ENCODE measurements around the gene DMBX1.

The DMBX1 gene

DNA sequence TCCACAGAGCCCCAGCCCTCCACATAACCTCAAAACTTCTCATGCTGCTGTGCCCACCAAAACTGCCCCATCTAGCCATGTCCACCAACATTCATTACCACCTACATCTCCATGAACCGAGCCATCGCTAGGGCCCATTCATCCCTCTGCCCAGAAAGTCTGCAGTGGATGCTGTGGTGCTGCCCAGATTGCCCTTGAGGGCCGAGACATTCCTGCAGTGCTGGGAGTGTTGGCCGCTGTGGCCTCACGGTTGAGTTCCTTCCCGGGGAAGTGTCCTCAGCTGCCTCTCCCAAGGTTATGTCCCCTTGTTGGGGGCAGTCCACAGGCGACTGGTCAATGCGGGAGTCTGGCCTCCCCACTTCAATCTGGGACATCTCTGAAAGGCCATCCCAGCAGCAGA is 30.3 kb upstream of the DMBX1 start:
- no peak for DNase-seq (ENCODE audit: low read depth in 2 of 2)

DNA sequence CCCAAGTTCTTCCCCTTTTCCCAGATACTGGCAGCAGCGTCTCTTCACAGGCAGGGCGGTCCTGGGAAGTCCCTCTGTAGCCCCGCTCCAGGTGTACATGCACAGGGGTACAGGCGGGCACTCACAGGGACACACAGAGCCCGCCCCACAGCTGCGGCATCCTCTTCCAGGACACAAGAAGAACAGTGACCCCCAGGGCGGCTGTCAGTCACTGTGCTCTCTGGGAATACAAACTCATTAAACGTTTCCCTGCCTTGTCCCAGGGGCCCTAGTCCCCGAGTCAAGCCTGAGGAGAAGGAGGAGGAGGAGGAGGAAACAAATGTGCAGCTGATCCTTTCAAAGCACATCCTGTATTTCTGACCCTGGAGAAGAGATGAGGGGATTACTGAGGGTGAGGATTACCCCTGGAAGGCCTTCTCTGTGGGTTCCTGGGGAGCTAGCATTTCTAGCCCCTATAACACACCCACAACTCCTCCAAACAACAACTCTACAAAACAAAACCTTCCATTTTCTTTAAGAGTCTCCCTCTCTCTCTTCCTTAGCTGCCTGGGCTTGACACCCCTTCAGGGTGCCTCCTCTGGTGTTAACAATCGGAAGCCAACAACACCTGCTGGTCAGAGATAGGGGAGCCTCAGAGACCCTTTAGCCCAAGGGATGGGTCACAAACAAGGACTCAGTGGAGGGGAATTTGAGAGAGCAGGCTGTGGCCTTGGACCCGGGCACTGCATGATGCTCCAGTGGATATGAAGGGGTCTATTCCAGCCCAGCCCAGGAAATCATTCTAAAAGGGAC is 28.4 kb upstream of the DMBX1 start:
- DNase-seq (ENCODE audit: low read depth in 2 of 2): no peak

DNA sequence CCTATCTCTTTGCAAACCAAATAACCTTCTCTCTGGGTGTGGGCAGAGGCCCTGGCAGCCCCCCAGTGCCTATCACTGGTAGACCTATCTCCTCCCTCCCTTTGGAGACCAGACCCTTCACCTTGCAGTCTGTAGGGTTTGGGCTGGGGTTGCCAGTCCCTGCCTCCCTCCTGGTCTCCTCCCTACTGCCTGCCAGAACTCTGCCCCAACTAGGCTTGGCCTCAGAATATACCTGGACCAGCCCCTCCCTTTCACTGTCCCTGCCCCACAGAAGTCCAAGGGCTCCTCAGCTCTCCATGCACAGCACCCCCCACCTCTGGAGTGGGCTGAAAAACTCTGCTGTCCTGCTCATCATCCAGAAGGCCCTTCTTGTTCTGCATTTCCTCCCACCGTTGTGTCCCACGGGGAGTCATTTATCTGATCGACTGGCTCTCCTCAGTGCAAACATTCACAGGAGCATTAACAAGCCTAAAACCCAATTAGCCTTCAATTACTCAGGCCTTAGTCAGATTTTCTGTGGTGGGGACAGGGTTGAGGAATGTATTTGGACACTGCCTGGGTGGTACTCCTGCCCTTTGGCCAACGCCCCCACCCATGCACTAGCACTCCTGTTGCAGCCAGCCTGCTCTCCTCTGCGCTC is 27.7 kb upstream of the DMBX1 start:
- DNase-seq (ENCODE audit: low read depth in 2 of 2): no peak

DNA sequence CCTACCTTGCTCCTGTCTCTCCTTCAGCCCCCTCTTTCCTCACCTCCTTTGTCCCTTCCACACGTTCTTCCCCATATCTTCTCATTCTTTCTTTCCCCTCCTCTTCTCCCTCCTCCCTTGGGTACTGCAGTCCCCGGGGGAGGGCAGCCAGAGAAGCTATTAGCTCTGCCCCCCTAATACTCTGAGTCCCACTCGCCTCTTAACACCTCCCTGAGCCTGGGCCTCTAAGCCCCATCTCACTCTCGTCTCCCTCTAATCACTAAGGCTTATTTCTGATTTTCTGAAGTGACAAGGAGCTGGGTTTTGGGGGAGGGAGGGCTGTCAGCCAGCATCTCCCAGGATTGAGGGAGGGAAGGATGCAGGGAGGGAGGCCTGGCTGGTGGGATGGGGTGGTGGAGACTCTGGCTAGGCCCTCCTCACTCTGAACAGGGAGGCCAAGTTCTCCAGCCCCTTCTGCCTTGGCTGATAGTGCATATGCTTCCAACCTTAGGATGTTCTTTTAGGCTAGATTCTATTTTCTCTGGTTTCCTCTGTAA is 25.6 kb upstream of the DMBX1 start:
- no peak for DNase-seq (ENCODE audit: low read depth in 2 of 2)

DNA sequence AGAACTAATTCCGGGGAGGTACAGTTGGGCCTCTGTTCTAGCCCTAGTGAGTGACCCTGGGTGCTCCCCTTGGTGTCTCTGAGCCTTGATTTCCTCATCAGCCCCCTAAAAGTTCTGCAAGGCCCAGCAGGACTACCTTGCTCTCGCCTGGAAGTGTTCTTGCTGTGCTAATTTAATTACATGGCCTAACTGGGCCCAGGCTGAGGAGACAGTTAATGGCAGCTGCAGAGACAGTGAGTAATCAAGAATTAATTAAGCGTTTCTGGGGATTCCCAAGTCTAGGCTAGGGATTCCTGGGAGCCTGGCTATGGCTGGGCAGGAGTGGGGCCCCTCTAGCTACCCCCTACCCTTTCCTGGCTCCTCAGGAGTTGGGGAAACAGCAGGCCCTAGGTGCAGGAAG is 24.7 kb upstream of the DMBX1 start:
- DNase-seq (ENCODE audit: low read depth in 2 of 2): no peak

DNA sequence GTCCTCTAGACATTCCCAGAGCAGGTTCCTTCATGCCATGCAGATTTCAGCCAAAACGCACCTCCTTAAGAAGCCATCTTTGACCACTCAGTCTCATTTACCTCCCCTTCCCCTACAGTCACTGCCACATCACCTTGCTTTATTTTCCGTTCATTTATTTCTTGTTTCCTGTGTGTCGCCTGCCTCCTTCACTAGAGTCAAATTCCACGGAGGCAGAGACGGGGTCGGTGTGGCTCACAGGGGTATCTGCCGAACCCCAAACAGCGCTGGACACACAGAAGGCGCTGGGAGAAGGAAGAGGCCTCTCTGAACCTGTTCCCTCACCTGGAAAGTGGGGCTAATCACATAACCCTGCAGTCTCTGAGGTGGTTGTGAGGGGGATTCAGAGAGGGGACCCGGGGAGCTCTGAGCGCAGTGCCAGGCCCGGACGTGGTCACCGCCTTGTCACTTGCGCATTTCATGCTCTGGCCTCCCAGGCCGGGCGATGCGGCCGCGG is 23.6 kb upstream of the DMBX1 start:
- no peak for DNase-seq (ENCODE audit: low read depth in 2 of 2)

DNA sequence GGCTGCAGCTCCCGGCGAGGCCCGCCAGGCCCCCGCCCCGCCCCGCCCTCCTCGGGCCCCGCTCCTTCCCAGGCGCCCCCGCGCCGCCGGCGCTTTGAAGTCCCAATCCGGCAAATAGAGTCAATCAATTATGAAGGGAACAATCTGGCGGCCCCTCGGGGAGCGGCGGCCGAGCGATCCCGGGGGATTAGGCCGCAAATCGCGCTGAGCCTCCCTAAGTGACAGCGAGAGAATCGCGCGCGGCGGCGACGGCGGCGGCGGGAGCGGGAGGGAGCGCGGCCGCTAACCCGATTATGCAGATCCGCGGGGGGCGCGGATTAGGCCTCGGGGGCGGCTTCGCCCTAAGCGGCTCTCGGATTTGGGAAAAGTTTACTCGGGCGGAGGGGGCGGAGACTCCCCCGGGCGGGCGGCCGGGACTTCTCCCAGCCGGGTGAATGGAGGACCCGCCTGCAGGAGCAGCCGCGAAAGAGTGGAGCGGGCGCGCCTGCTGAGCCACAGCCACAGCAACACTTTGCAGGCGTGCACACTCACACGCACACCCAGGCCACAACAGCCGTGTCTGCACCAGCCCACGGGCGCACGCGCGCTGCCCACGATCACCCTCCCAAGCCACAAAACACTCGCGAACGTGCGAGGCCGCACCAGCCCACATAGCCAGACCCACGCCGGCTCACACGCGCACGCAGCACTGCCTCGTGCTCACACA is 23.0 kb upstream of the DMBX1 start:
- DNase-seq (ENCODE audit: low read depth in 2 of 2): no peak

DNA sequence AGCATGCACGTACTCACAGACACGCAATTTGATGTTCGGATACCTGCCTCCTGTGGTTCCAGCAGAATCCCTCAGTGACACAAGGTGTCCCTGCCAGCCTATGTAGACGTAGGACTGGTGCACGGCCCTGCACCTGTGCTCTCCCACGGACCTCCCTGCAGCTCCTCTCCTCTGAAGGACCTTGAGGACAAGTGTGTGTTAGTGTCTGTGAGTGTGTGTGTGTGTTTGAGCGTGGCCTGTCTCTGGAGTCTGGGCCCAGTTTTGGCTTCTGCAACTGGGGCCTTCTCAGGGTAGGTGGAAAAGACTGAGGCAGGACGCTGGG is 22.5 kb upstream of the DMBX1 start:
- no peak for DNase-seq (ENCODE audit: low read depth in 2 of 2)

DNA sequence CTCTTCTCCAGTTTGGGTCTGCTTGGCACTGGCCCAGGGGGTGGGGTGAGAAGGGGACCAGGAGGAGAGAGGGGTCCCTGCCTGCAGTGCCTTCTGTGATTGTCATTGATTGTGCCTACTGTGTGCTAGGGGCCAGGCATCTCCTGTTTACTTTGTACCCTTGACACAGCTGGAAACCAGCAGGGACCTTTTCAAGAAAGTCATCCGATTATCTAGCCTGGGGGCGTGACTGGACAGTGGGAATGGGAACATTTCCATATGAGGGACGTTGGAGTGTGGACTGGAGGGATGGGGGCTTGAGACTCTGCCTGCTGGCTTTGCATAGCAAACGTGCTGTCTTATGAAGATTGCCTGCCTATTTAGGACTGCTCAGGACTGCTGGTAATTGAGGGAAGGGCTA is 19.8 kb upstream of the DMBX1 start:
- DNase-seq (ENCODE audit: low read depth in 2 of 2): no peak

DNA sequence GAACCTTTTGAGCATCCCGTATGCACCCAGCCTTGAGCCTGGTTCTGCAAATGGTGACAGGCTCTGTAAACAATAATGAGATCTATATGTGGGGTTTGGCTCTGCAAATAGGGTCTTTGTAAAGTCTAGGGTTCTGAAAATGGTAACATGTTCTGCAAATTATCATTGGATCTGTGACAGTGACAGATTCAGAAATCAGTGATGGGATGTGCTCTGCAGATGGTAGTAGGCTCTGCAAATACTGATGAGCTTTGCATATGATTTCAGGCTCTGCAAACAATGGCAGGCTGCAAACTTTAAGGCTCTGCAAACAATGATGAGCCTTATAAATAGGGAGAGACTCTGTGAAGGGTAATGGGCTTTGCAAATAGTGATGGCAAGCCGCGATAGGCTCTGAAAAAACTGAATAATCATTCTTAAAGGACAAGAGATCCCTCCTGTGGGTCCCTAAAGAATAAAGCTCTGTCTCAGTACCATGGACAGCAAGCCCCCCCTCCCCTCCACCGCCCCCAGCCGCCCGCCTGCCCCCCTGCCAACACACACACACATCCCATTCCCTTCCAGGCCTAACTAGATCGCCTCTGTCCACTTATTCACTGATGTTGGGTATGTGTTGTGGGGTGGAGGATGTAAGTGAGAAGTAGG is 17.7 kb upstream of the DMBX1 start:
- DNase-seq (ENCODE audit: low read depth in 2 of 2): no peak

DNA sequence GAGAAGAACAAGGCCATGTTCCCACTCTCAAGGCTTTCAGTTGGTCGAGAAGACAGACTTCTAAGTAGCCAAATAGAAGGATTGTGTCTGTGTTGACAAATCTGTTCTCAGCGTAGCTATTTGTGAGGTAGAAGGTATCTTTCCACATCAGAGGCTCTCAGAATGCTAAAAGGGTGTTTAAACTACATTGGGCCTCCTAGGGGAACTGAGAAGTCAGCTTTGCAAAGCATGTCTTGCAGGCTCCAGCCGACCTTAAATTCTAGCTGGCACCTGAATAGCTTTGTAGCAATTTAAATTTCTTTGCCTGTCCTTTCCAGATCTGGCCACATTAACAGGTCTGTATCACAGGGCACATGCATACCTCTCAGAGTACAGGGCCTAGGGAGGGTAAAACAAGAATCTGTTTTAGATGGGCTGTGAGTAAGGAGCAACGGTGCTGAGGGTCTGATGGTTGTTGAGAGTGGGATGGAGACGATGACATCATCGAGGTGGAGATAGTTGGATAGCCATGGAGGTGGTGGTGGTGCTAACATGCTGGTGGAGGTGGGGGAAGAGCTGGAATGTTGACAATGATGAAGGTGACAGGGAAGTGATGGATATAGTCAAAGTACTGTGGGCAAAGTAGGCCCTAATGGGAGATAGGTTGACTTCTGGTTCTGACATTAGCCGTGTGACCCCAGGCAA is 17.0 kb upstream of the DMBX1 start:
- no peak for DNase-seq (ENCODE audit: low read depth in 2 of 2)

DNA sequence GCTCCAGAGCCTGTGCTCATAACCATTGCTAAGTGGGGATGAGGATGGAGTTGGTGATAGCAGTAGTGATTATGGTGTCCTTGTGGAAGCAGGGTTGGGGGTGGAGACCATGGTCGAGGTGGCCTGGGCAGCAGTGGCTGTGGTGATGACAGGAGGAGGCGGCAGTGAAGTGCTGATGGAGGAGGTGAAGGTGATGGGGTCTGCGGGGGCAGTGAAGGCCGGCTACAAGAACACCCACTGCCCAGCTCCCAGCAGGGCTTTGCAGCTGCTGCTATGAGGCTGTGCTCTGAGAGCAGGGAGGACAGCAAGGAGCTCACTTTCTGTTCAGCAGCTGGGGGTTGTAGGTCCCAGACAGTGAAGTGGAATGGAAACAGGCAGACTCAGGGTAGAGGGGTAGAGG is 15.6 kb upstream of the DMBX1 start:
- DNase-seq (ENCODE audit: low read depth in 2 of 2): no peak

DNA sequence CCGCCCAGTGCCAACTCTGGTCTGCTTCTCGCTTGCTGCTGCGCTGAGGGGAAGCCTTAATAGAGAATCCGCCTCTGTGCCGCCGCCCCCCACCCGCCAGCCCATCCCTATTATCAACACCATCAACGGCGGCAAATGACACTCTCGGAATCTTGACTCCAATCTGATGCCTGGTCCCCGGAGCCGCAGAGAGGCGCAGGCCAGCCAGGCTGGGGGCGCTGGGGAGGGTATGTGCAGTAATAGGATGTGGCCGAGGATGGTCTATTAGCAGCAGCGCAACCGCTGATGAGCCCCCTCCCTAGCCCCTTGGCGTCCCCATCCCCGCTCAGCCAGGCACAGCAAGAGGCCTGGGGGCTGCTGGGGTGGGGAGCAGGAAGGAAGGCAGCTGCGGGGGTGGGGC is 15.1 kb upstream of the DMBX1 start:
- DNase-seq (ENCODE audit: low read depth in 2 of 2): no peak

DNA sequence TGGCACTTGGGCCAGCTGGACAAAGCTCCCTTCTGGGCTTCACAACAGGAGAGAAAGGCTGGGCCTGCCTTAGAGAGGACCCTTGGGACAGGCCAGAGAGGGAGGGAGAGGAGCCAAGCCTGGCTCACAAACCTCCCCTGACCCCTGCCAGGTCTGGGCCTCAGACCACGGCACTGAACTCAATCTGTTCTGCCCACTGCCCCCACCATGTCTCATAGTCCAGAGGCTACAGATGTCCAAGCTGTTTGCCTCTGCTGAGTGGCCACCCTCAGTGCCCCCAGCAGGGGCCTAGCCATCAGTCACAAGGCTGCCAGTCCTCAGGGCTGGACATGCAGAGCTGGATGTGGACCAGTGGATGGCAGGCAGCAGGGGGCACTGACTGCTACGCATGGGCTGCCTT is 13.0 kb upstream of the DMBX1 start:
- DNase-seq (ENCODE audit: low read depth in 2 of 2): no peak

DNA sequence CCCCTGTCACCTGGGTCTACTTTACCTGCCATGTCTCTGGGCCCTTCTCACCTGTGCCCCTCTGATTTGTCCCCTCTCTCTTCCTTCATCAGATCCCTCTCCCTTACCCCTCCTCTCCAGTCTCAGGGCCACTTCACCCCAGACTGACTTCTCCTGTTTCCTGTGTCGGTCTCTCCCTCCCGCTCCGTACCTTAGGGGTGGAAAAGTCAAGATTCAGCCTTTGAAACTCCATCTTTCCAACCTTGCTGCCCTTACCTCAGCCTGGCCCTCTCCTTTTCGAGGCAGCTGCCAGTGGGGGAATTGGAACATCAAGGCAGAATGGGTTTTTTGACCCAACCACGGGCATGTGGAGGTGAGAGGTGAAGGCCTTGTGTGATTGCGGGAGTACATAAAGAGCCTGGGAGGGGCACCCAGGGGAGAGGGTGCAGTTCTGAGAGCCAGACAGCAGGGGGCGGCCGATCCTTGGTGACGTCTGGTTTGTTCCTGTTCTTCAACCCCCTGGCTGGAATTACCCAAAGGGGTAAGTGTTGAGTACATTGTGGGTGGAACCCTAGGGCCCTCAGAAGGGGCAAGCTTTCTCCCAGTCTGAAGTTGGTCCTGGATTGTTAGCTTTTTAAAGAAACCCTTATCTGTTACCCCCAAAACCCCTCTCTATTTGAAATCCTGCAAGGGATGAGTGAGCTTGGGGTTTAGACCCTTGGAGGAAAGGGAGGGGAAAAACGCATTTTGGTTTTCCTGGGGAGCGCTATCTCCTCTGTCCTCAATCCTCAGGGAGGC is 12.3 kb upstream of the DMBX1 start:
- DNase-seq (ENCODE audit: low read depth in 2 of 2): peak; percentile 44 to 54

DNA sequence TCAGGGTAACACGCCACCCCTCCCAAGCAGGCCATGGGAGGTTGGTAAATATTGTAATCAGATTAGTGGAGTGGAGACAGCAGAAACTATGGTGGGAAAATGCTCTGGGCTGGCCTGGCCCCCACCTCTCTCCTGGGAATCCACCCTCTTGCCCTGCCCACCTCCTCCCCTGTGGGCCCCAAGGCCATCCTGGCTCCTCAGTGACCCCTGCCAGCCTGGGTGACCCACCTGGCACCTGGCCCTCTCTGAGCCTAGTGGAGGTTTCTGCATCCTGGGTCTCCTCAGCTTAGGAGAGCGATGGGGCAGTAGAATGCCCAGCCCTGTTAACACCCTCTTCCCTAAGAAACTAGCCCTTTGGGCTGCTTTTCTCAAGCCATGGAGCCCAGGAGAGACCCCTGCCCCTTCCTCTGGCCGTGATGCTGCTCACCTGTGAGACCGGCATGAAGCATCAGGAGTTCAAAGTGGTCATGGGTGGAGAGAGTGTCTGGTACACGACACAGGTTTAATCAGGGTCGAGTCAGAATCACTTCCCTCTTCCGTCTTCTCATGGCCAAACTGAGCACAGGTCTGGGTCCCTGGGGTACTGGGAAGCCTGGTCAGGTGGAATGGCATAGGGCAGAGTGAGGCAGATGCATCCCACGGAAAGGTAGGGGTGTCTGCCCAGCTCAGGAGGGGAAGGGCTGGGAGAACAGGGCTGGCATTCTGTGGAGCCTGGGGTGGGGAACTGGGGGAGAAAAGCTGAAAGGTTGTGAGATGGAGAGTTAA is 10.7 kb upstream of the DMBX1 start:
- DNase-seq (ENCODE audit: low read depth in 2 of 2): no peak

DNA sequence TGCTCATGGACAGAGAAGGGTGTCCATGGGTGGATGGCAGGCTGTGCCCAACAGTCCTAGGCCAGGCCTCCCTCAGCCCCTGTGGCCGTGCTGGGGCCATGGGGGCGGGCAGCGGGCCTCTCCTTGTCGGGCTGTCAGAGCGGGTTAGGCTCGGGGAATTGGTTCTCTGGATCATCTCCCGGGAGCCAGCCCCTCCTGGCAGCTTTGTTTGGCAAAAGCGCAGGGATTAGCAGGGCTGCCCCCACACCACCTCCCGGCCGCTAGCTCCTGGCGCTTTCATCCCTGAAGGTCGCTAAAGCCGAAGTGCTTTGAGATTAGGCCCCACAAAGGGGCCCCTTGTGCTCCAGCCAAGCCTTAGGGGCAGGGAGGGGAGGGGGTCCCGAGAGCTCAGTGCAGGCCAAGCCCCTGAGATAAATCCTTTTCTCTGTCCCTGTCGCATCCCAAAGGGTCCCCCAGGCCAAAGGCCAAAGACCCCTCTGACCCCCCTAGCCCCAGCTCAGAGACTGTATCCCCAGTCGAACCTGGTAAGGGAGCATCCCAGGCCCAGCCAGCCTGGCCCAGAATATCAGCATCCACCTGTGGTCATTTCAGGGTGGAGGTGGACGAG is 9.8 kb upstream of the DMBX1 start:
- DNase-seq (ENCODE audit: low read depth in 2 of 2): no peak

DNA sequence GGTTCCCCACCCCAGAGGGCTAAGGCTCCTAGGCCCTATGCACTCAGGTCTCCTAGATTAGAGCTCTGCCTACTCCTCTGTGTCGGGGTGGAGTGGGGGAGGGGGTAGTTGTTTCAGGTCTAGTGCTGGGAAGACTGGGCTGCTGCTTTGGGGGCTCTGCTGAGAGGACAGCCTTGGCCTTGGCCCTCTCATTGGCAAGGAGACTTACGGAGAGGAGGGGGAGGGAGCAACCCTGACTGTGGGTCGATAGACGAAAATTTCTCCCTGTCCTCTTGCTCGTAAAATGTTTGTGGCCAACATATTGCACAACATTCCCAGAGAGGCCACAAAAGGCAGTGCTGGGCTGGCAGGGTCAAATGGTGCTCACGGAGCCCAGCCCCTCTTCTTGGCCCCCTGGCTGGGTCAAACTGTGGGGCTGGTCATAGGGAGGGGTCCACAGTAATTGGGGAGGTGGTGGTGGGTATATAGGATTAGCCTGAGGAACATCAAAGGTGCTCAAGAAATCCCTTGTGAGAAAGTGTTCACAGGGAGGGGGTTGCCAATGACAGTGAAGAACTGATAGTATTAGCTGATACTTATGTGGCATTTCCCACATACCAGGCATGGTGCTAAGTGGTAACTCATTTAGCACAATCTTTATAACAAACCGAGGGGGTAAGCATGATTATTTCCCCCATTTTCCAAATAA is 8.5 kb upstream of the DMBX1 start:
- no peak for DNase-seq (ENCODE audit: low read depth in 2 of 2)

DNA sequence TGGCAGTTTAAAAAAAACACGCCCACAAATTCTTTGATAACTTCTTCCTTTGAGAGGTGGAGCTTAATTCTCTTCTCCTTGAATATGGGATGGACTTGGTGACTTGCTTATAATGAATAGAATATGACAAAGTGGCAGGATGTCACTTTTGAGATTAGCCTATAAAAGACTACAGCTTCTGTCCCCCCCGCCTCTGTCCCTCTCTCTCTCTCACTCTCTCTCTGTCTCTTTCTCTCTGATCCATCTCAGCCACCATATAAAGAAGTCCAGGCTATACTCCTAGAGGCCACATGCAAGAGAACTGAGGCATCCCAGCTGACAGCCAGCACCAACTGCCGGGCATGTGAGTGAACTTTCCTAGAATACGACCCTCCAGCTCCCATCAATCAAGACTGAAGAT is 7.7 kb upstream of the DMBX1 start:
- DNase-seq (ENCODE audit: low read depth in 2 of 2): no peak
